H9 (cell line): ENCODE results near the gene TENT5C. TPM values are rescaled to one million over a fixed set of nuclear protein-coding genes. Genes with fewer than 3 reads are reported as not detected.

Experiments used
- DNase-seq: peaks from one replicate; pipeline ENCODE4 v3.0.0-alpha.2; 2017
- H2AFZ ChIP-seq: one replicate; pipeline ENCODE4 v1.6.1; 2013; ENCODE audit warnings: mild to moderate bottlenecking, low read length, control low read depth, moderate library complexity
- H2AK5ac ChIP-seq: 2 replicates; pipeline ENCODE4 v1.6.1; 2013; ENCODE audit warnings: low read length, control low read depth, mixed read lengths; ENCODE audit not compliant: insufficient read length
- H2BK120ac ChIP-seq: one replicate; pipeline ENCODE4 v1.6.1; 2013; ENCODE audit warnings: low read depth, mild to moderate bottlenecking, low read length, control low read depth, inconsistent platforms; ENCODE audit not compliant: poor library complexity, severe bottlenecking
- H2BK12ac ChIP-seq: 2 replicates; pipeline ENCODE4 v1.6.1; 2013; ENCODE audit warnings: low read length, control low read depth, mixed read lengths, low read depth; ENCODE audit not compliant: insufficient read length
- H2BK15ac ChIP-seq: 2 replicates; pipeline ENCODE4 v1.6.1; 2013; ENCODE audit warnings: low read depth, low read length, control low read depth
- H2BK20ac ChIP-seq: one replicate; pipeline ENCODE4 v1.6.1; 2013; ENCODE audit warnings: low read depth, mild to moderate bottlenecking, low read length, control low read depth, inconsistent platforms; ENCODE audit not compliant: poor library complexity, severe bottlenecking
- H2BK5ac ChIP-seq: 2 replicates; pipeline ENCODE4 v1.6.1; 2013; ENCODE audit warnings: low read length, control low read depth, mixed read lengths; ENCODE audit not compliant: insufficient read length
- H3K14ac ChIP-seq: 2 replicates; pipeline ENCODE4 v1.6.1; 2013; ENCODE audit warnings: low read length, control low read depth; ENCODE audit not compliant: insufficient read depth
- H3K18ac ChIP-seq: 2 replicates; pipeline ENCODE4 v1.6.1; 2013; ENCODE audit warnings: low read depth, mild to moderate bottlenecking, mixed read lengths, low read length, control low read depth; ENCODE audit not compliant: insufficient read length
- H3K23ac ChIP-seq: 2 replicates; pipeline ENCODE4 v1.6.1; 2013; ENCODE audit warnings: low read length, control low read depth, mixed read lengths, low read depth; ENCODE audit not compliant: insufficient read length
- H3K23me2 ChIP-seq: 2 replicates; pipeline ENCODE4 v1.6.1; 2013; ENCODE audit warnings: low read depth, mild to moderate bottlenecking, mixed read lengths, low read length, control low read depth; ENCODE audit not compliant: insufficient read length, poor library complexity, severe bottlenecking
- H3K27ac ChIP-seq: 2 replicates; pipeline ENCODE4 v1.5.1; 2013; ENCODE audit warnings: low read length, control low read depth, mixed read lengths, low read depth; ENCODE audit not compliant: insufficient read length
- H3K27me3 ChIP-seq: 2 replicates; pipeline ENCODE4 v1.6.1; 2013; ENCODE audit warnings: low read length, control low read depth, inconsistent platforms; ENCODE audit not compliant: insufficient read depth
- H3K4ac ChIP-seq: 2 replicates; pipeline ENCODE4 v1.6.1; 2013; ENCODE audit warnings: low read depth, mild to moderate bottlenecking, control low read depth, inconsistent platforms, low read length, moderate library complexity
- H3K4me1 ChIP-seq: 2 replicates; pipeline ENCODE4 v1.6.1; 2013; ENCODE audit warnings: low read length, control low read depth, inconsistent platforms; ENCODE audit not compliant: insufficient read depth
- H3K4me2 ChIP-seq: 2 replicates; pipeline ENCODE4 v1.6.1; 2013; ENCODE audit warnings: low read length, control low read depth, mixed read lengths; ENCODE audit not compliant: insufficient read length, insufficient read depth
- H3K56ac ChIP-seq: 2 replicates; pipeline ENCODE4 v1.6.1; 2013; ENCODE audit warnings: low read depth, mild to moderate bottlenecking, mixed read lengths, low read length, control low read depth; ENCODE audit not compliant: insufficient read length
- H3K79me1 ChIP-seq: 2 replicates; pipeline ENCODE4 v1.6.1; 2013; ENCODE audit warnings: low read depth, mild to moderate bottlenecking, moderate library complexity, low read length, control low read depth, inconsistent platforms; ENCODE audit not compliant: insufficient read depth, poor library complexity, severe bottlenecking
- H3K79me2 ChIP-seq: 2 replicates; pipeline ENCODE4 v1.6.1; 2013; ENCODE audit warnings: low read length, control low read depth, inconsistent platforms; ENCODE audit not compliant: insufficient read depth
- H3K9ac ChIP-seq: 2 replicates; pipeline ENCODE4 v1.6.1; 2013; ENCODE audit warnings: low read length, control low read depth, mixed read lengths; ENCODE audit not compliant: insufficient read length; ENCODE audit errors: extremely low read depth
- H3K9me3 ChIP-seq: one replicate; pipeline ENCODE4 v1.6.1; 2013; ENCODE audit warnings: low read depth, low read length, inconsistent platforms; ENCODE audit not compliant: control insufficient read depth
- H3T11ph ChIP-seq: one replicate; pipeline ENCODE4 v1.6.1; 2013; ENCODE audit warnings: mild to moderate bottlenecking, low read length, control low read depth, inconsistent platforms
- H4K20me1 ChIP-seq: one replicate; pipeline ENCODE4 v1.6.1; 2013; ENCODE audit not compliant: control insufficient read depth, insufficient read length, insufficient read depth
- H4K5ac ChIP-seq: 2 replicates; pipeline ENCODE4 v1.6.1; 2013; ENCODE audit warnings: low read depth, mild to moderate bottlenecking, mixed read lengths, low read length, control low read depth; ENCODE audit not compliant: insufficient read length
- H4K8ac ChIP-seq: replicated peaks from 2 replicates; pipeline ENCODE4 v1.6.1; 2013; ENCODE audit warnings: low read length, control low read depth, mixed read lengths, low read depth; ENCODE audit not compliant: insufficient read length
- H4K91ac ChIP-seq: 2 replicates; pipeline ENCODE4 v1.6.1; 2013; ENCODE audit warnings: low read depth, mild to moderate bottlenecking, moderate library complexity, mixed read lengths, low read length, control low read depth; ENCODE audit not compliant: insufficient read length
- H3K27ac Mint-ChIP-seq, 3 experiments: 2 replicates in 2 of 3; 3 replicates in 1 of 3; pipeline ENCODE4 v1.8.0; 2020 to 2021; ENCODE audit warnings: mixed read lengths in 3 of 3, mild to moderate bottlenecking in 1 of 3, moderate library complexity in 1 of 3
- H3K27me3 Mint-ChIP-seq: 2 replicates; pipeline ENCODE4 v1.8.0; 2021; ENCODE audit warnings: low read depth, mild to moderate bottlenecking, moderate library complexity, mixed read lengths
- H3K36me3 Mint-ChIP-seq, 3 experiments: 2 replicates in 2 of 3; 3 replicates in 1 of 3; pipeline ENCODE4 v1.8.0; 2020 to 2021; ENCODE audit warnings: low read depth in 3 of 3, mixed read lengths in 3 of 3; ENCODE audit not compliant: insufficient read depth in 1 of 3
- H3K4me1 Mint-ChIP-seq, 2 experiments: 2 replicates each; pipeline ENCODE4 v1.8.0; 2020; ENCODE audit warnings: mixed read lengths in 2 of 2
- H3K4me3 Mint-ChIP-seq, 2 experiments: 2 replicates in 1 of 2; 3 replicates in 1 of 2; pipeline ENCODE4 v1.8.0; 2020 to 2021; ENCODE audit warnings: mild to moderate bottlenecking in 2 of 2, mixed read lengths in 2 of 2, moderate library complexity in 1 of 2
- H3K9me3 Mint-ChIP-seq, 2 experiments: 2 replicates in 1 of 2; 3 replicates in 1 of 2; pipeline ENCODE4 v1.8.0; 2020; ENCODE audit warnings: mild to moderate bottlenecking in 2 of 2, mixed read lengths in 2 of 2, moderate library complexity in 1 of 2
- WGBS: extraction: QIAGEN DNeasy Blood & Tissue Kit; methylation state at CpG from one replicate; pipeline ENCODE4 v1.1.7; 2013; ENCODE audit warnings: missing lambda C conversion rate, low lambda C conversion rate, mixed read lengths; ENCODE audit not compliant: insufficient read length; ENCODE audit errors: extremely low coverage; 5-methylcytosine and 5-hydroxymethylcytosine counted together
- total RNA-seq: library from RNA; stranded (reverse); gene quantifications from 2 replicates; pipeline ENCODE4 v1.2.1, GENCODE V29; 2021
- TF ChIP-seq, protein P1 (sequence below): fragments of 200-600 bp; sonication (generic); conservative IDR thresholded peaks from 3 replicates; pipeline ENCODE4 v1.8.0; 2021; ENCODE audit warnings: antibody characterized with exemption, mild to moderate bottlenecking

Gene TENT5C
- total RNA-seq, 1 experiment from 2014 or later, result 0.37 TPM

DNA sequence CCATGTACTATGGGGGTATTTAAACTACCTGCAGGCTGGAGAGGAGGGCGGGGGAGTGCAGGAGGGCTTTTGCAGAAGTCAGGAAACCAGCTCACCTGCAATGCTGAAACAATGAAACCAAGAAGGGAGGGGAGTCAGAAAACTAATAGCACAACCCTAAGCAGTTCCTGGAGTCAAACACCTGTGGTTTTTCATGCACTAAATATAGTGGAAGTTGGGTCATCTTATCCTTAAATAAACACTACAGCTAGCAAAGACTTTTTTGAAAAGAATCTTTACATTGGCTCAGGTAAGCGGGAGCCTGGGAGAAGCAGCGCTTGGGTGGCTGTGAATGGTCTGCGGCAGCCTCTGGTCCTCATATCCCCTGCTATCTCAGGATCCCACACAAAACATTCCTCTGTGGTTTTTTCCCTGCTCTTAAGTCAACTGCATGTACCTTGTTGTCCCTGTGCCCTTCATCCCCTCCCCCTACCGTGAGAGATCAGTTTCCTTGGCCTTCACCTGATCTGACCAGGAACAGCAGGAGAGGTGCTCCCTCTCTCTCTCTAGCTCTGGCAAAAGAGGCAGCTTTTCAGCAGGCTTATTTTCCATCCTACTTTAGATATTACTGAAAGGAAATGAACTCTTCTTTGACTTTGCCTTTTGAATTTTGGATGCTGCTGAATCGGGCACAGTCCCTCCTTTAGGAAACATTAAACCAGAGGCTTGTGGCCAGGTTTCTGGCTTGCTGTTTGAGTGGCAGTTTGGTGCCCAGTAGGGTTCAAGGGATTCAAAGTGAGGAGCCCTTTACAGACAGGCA is 26.6 kb downstream of the TENT5C start:
- no peak overlapping the region for H2BK15ac ChIP-seq
- H3K36me3 Mint-ChIP-seq, result no peaks in the 10 kb centered on the region
- peak overlapping the region in 2 of 3 experiments; percentile 30 to 41; a peak in 3 of 7 replicates for H3K27ac Mint-ChIP-seq
- no peak overlapping the region for H2BK5ac ChIP-seq
- no peaks in the 10 kb centered on the region for H3K23me2 ChIP-seq
- no peaks in the 10 kb centered on the region for H4K20me1 ChIP-seq
- H4K8ac ChIP-seq, result no peak overlapping the region
- H3K56ac ChIP-seq, result no peak overlapping the region
- TF ChIP-seq, protein P1, sequence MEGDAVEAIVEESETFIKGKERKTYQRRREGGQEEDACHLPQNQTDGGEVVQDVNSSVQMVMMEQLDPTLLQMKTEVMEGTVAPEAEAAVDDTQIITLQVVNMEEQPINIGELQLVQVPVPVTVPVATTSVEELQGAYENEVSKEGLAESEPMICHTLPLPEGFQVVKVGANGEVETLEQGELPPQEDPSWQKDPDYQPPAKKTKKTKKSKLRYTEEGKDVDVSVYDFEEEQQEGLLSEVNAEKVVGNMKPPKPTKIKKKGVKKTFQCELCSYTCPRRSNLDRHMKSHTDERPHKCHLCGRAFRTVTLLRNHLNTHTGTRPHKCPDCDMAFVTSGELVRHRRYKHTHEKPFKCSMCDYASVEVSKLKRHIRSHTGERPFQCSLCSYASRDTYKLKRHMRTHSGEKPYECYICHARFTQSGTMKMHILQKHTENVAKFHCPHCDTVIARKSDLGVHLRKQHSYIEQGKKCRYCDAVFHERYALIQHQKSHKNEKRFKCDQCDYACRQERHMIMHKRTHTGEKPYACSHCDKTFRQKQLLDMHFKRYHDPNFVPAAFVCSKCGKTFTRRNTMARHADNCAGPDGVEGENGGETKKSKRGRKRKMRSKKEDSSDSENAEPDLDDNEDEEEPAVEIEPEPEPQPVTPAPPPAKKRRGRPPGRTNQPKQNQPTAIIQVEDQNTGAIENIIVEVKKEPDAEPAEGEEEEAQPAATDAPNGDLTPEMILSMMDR, result no peak
- H3K9ac ChIP-seq, result no peak overlapping the region
- no peak overlapping the region for H3K18ac ChIP-seq
- peak overlapping the region; percentile 1 for H3K4me2 ChIP-seq
- H3K14ac ChIP-seq, result no peak overlapping the region
- no peak overlapping the region for H2BK20ac ChIP-seq
- no peak overlapping the region for H2AK5ac ChIP-seq
- H3K27me3 ChIP-seq, result no peaks in the 10 kb centered on the region; the same call in 1 of the 2 replicates
- H3K79me1 ChIP-seq, result no peaks in the 10 kb centered on the region
- H2AFZ ChIP-seq, result no peak overlapping the region
- no peaks in the 10 kb centered on the region; the same call in 1 of the 2 replicates for H3K27me3 Mint-ChIP-seq
- no peaks in the 10 kb centered on the region for H3K9me3 Mint-ChIP-seq
- no peak overlapping the region for H3K27ac ChIP-seq
- no peak overlapping the region for H4K91ac ChIP-seq
- no CpG with 5 or more reads among the region's 6 CpGs for WGBS
- no peaks in the 10 kb centered on the region for H3K79me2 ChIP-seq
- H3K4me1 Mint-ChIP-seq, result peaks cover 29 to 35% of the 10 kb centered on the region in 2 experiments
- H2BK12ac ChIP-seq, result no peak overlapping the region
- H3T11ph ChIP-seq, result no peak overlapping the region
- H3K4me3 Mint-ChIP-seq, result no peak overlapping the region; a peak in 1 of 5 replicates
- H3K4ac ChIP-seq, result no peak overlapping the region
- H3K9me3 ChIP-seq, result no peaks in the 10 kb centered on the region
- no peak overlapping the region for H4K5ac ChIP-seq
- H3K23ac ChIP-seq, result no peak overlapping the region
- H3K4me1 ChIP-seq, result peaks cover 2% of the 10 kb centered on the region; the same call in 1 of the 2 replicates
- DNase-seq, result no peak
- no peak overlapping the region for H2BK120ac ChIP-seq
